SU-DHL-6 (cell line): Measurements from ENCODE around the gene SFI1.

Experiments
- H2AFZ ChIP-seq: fragments of 200-600 bp; sonication (generic); 2 replicates; pipeline ENCODE4 v1.6.1; 2014; ENCODE audit warnings: low read depth, mild to moderate bottlenecking, moderate library complexity, mixed read lengths, antibody characterized with exemption, low read length; ENCODE audit not compliant: severe bottlenecking
- H3F3A ChIP-seq: fragments of 200-600 bp; shearing (Covaris generic); 2 replicates; pipeline ENCODE4 v1.6.0; 2016; ENCODE audit warnings: antibody characterized with exemption, mild to moderate bottlenecking; ENCODE audit not compliant: insufficient read depth
- H3K27ac ChIP-seq: fragments of 200-600 bp; sonication (generic); 2 replicates; pipeline ENCODE4 v1.5.1; 2016; ENCODE audit warnings: low read depth, mild to moderate bottlenecking, low read length, moderate library complexity, mixed read lengths
- H3K27me3 ChIP-seq: fragments of 200-600 bp; sonication (generic), shearing (Covaris generic); 2 replicates; pipeline ENCODE4 v1.6.0; 2014; ENCODE audit warnings: mild to moderate bottlenecking, low read length
- H3K36me3 ChIP-seq: fragments of 200-600 bp; sonication (generic); 2 replicates; pipeline ENCODE4 v1.6.1; 2014; ENCODE audit warnings: mild to moderate bottlenecking, low read length, mixed read lengths
- H3K4me2 ChIP-seq: fragments of 300-600, 200-600 bp; shearing (Covaris generic), sonication (generic); 2 replicates; pipeline ENCODE4 v1.6.0; 2014; ENCODE audit warnings: low read length, low read depth, mild to moderate bottlenecking; ENCODE audit not compliant: poor library complexity, severe bottlenecking
- H3K4me3 ChIP-seq: fragments of 200-600 bp; sonication (generic); 2 replicates; pipeline ENCODE4 v1.5.1; 2014; ENCODE audit warnings: antibody characterized with exemption, low read length, mild to moderate bottlenecking, mixed read lengths; ENCODE audit not compliant: insufficient read depth, poor library complexity, severe bottlenecking
- H3K79me2 ChIP-seq: fragments of 200-600 bp; sonication (generic); 2 replicates; pipeline ENCODE4 v1.6.1; 2014; ENCODE audit warnings: mild to moderate bottlenecking, low read length, moderate library complexity; ENCODE audit not compliant: insufficient read depth
- H3K9ac ChIP-seq: fragments of 200-600 bp; sonication (generic); 2 replicates; pipeline ENCODE4 v1.7.0; 2014; ENCODE audit warnings: mild to moderate bottlenecking, low read length
- H3K9me2 ChIP-seq: fragments of 200-600 bp; sonication (generic); replicated peaks from 2 replicates; pipeline ENCODE4 v1.6.1; 2014; ENCODE audit warnings: low read length; ENCODE audit not compliant: insufficient read depth
- H3K9me3 ChIP-seq: fragments of 200-600 bp; sonication (generic); 2 replicates; pipeline ENCODE4 v1.6.1; 2014; ENCODE audit warnings: low read length, mixed read lengths; ENCODE audit not compliant: insufficient read depth
- H4K20me1 ChIP-seq: fragments of 200-600 bp; sonication (generic); 2 replicates; pipeline ENCODE4 v1.6.1; 2014; ENCODE audit warnings: low read depth, mild to moderate bottlenecking, antibody characterized with exemption, low read length, moderate library complexity, mixed read lengths
- CTCF ChIP-seq: fragments of 200-600 bp; sonication (generic); IDR thresholded peaks from one replicate; pipeline ENCODE4 v1.5.1; 2017; ENCODE audit warnings: antibody characterized with exemption, mild to moderate bottlenecking, low read length, moderate library complexity; ENCODE audit not compliant: insufficient read depth, poor library complexity, severe bottlenecking
- EZH2phosphoT487 ChIP-seq: fragments of 200-600 bp; sonication (generic), shearing (Covaris generic); conservative IDR thresholded peaks from 2 replicates; pipeline ENCODE4 v1.6.1; 2018; ENCODE audit warnings: mild to moderate bottlenecking, antibody characterized with exemption, low read length, moderate library complexity, mixed read lengths

Gene SFI1

GRCh38 chr22:31603574-31603973 lies 107.2 kb downstream of the SFI1 start:
- H3K4me3 ChIP-seq = no peak overlapping the region
- peaks cover 4% of the 10 kb centered on the region; the same call in 1 of the 2 replicates for H3K36me3 ChIP-seq
- H2AFZ ChIP-seq = no peak overlapping the region
- H3K27ac ChIP-seq = no peak overlapping the region
- H3K9me2 ChIP-seq = no peaks in the 10 kb centered on the region
- no peaks in the 10 kb centered on the region for H3F3A ChIP-seq
- no peak overlapping the region for H3K4me2 ChIP-seq
- H3K9me3 ChIP-seq = no peaks in the 10 kb centered on the region
- TF ChIP-seq CTCF (no peak), EZH2phosphoT487 (no peak)
- H3K9ac ChIP-seq = no peak overlapping the region
- no peaks in the 10 kb centered on the region for H4K20me1 ChIP-seq
- H3K79me2 ChIP-seq = no peaks in the 10 kb centered on the region
- no peaks in the 10 kb centered on the region for H3K27me3 ChIP-seq

- H3K4me2 ChIP-seq = no peak overlapping the region
- TF ChIP-seq CTCF (no peak), EZH2phosphoT487 (no peak)
- no peak overlapping the region for H3K27ac ChIP-seq
- no peaks in the 10 kb centered on the region for H3K9me2 ChIP-seq
- peaks cover 4% of the 10 kb centered on the region; the same call in 1 of the 2 replicates for H3K36me3 ChIP-seq
- H3K9ac ChIP-seq = no peak overlapping the region
- H3F3A ChIP-seq = no peaks in the 10 kb centered on the region
- H3K9me3 ChIP-seq = no peaks in the 10 kb centered on the region
- no peaks in the 10 kb centered on the region for H3K27me3 ChIP-seq
- no peak overlapping the region for H2AFZ ChIP-seq
- no peak overlapping the region for H3K4me3 ChIP-seq
- no peaks in the 10 kb centered on the region for H3K79me2 ChIP-seq
- no peaks in the 10 kb centered on the region for H4K20me1 ChIP-seq
These were observed 107.9 kb downstream of the SFI1 start for GRCh38 chr22:31604137-31604705.

DNA sequence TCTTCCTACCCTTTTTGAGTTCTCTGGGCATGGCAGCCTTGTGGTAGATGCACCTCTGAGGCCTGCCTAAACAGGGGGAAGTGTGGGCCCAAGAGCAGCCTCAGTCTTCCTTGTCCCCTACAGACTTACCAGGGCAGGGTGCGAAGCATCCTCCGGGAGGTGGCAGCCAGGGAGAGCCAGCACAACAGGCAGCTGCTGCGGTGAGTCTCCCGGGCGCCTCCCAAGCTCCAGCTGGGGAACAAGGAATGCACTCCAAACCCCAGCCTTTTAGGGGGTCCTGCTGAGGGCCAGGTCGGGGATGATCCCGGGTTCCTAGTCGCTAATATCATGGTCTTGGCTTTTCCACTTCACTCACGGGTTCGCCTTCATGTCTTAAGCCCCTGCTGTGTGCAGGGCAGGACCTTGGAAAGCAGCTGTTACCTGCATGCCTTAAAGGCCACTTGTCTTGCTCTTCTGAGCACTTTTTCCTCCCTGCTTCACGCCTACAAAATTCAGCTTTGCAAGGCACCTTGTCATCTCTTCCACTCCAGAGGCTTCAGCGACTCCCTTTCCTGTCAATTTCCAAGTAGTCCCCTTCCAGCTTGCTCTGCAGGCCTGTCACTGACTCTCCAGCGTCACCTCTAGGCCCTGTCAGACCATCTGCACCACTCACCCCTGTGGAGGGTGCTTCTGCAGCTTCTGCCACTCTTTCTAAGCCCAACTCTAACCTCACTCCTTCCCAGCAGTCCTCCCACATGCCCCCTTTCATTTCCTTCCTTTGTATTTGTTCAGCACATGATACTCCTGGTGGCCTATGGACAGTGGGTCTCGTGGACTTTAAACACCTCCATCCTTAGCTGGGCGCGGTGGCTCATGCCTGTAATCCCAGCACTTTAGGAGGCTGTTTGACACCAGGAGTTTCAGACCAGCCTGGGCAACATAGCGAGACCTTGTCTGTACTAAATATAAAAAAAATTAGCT lies 108.7 kb downstream of the SFI1 start:
- Histone ChIP-seq H4K20me1 (no peaks in the 10 kb centered on the region), H2AFZ (no peak overlapping the region), H3K27ac (no peak overlapping the region), H3K36me3 (peaks cover 4% of the 10 kb centered on the region; the same call in 1 of the 2 replicates), H3K9me2 (no peaks in the 10 kb centered on the region), H3K4me2 (no peak overlapping the region), H3K79me2 (no peaks in the 10 kb centered on the region), H3K27me3 (no peaks in the 10 kb centered on the region), H3K4me3 (no peak overlapping the region), H3F3A (no peaks in the 10 kb centered on the region), H3K9ac (no peak overlapping the region), H3K9me3 (no peaks in the 10 kb centered on the region)
- TF ChIP-seq EZH2phosphoT487 (no peak), CTCF (no peak)
